GM21447 (cell line): ENCODE data around the gene RFC1.

Experiments
- ATAC-seq: cut with Tn5 transposase; IDR thresholded peaks from one replicate; pipeline ENCODE4 v1.9.1; 2021; ENCODE audit not compliant: unreplicated experiment

RFC1 gene

DNA sequence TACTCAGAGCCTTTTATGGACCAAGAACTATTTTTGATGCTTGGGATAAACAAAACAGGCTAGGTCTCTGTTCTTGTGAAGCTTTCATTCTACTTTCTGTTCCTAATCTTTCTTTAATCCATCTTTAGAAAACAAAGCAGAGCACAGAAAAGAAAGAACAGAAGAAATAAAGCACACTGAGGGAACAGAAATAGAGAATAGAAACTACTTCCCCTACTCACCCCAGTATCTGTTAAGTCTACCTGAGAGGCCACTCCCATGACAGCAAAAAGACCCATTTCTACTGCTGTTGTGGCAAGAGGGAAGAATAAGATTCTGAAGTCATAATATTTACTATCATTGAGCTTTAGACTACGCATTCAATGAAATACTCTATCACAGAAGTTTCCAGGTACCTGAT, 9.2 kb downstream of the RFC1 start:
- ATAC-seq, result peak; percentile 46

- no peak for ATAC-seq
Observed at GRCh38 chr4:39354254-39354552, 12.0 kb downstream of the RFC1 start.

GRCh38 chr4:39353478-39354253, 12.5 kb downstream of the RFC1 start:
- ATAC-seq, result peak; percentile 64

- ATAC-seq, result peak; percentile 5
Observed at GRCh38 chr4:39353149-39353477, 13.0 kb downstream of the RFC1 start.

GRCh38 chr4:39349326-39349725, 16.8 kb downstream of the RFC1 start:
- ATAC-seq, result no peak

DNA sequence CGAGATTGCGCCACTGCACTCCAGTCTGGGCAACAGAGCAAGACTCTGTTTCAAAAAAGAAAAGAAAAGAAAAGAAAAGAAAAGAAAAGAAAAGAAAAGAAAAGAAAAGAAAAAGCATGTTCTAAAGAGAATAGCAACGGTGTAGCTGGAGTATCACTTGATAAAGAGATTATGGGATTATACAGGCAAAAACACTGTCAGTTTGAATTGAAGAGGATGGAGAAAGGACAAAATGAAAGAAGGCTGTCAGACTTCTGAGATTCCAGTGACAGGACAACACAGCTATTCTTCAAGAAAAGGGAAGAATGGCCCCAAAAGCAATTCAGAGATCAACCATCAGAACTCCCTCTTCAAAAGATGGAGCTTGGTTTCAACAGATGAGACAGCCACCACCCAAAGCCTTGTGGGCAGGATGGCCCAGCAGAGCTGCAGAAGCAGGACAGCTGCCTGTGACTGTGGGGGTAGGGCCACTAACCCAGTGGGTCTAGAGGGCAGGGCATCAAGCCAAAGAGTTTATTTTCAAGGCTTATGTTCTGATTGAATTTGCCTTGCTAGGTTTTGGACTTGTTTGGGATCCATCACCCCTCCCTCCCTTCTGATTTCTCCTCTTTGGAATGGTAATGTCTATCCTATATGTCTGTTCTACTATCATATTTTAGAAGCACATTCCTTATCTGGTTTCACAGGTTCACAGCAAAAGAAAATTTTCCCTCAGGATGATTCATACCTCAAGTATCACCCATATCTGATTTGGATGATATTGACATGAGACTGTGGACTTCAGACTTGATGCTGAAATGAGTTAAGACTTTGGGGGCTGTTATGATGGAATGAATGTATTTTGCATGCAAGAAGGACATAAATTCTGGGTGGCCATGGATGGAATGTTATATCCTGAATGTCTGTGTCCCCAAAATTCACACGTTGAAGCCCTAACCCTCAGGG, 17.5 kb downstream of the RFC1 start:
- no peak for ATAC-seq

DNA sequence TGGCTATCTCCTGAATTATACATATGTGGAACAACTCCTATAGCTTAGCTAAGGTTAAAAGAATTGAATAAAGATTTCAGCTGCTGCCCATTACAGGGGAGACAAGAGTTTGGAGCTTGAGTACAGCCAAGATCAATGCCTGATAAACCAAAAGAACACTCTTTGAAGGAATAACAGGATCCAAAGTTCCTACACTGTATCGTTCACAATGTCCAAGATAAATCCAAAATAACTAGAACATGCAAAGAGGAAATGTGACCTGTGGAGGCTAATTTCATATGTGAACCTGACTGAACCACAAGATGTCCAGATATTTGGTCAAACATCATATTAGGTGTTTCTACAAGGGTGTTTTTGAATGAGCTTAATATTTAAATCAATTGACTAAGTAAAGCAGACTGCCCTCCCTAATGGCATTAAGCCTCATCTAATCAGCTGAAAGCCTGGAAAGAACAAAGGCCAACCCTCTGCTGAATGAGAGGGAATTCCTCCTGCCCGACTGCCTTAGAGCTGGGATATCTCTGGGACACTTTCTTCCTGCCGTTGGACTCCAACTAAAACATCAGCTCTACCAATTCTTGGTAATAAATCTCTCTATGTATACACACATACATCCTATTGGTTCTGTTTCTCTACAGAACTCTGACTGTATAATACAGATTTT, 19.2 kb downstream of the RFC1 start:
- ATAC-seq, result no peak

GRCh38 chr4:39342731-39343130, 23.4 kb downstream of the RFC1 start:
- no peak for ATAC-seq

DNA sequence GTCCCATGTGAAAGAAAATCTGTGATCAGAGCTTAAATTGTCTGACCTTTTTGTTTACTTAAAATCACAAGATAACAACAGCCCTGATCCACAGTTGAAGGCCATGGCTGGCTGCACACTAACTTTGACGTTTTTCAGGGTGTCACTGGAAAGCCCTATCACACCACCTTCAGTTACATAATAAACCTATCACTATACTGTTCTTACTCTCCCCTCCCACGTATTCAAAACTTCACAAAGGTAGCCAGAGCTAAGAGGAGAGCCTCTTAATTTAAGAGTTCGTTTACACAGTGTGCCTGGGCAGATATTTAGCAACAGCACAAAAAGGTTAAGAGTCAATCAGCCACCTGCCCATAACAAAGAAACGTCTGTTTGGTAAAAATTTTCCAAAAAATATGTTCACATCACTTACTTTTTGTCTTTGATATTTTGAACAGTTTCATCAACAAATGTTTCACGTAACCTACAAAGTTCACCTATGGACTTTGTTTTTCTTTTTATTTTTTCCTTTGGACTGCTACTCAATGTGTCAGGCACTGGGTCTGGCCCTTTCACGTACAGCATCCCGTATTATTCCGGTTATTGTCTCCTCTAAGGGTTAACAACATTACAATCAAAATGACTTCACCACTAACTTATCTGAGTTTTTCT, 25.0 kb downstream of the RFC1 start:
- ATAC-seq, result no peak

DNA sequence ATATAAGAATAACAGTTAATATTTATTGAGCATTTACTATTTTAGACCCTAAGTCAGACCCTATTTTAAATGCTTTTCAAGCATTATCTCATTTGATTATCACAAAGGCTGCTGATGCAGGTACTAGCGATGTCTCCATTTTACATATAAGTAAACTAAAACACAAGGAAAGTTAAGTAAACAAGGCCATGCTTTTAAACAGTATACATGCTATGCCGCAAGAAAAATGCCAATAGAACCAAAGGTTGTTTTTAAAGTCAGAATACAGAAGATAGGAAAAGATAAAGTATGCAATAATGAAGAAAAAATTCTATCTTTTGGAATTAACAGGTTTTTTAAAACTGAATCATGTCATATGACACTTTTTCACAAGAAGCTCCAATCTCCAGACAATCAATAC, 26.2 kb downstream of the RFC1 start:
- ATAC-seq, result no peak

- ATAC-seq, result no peak
Observed at GRCh38 chr4:39337841-39338240, 28.3 kb downstream of the RFC1 start.

DNA sequence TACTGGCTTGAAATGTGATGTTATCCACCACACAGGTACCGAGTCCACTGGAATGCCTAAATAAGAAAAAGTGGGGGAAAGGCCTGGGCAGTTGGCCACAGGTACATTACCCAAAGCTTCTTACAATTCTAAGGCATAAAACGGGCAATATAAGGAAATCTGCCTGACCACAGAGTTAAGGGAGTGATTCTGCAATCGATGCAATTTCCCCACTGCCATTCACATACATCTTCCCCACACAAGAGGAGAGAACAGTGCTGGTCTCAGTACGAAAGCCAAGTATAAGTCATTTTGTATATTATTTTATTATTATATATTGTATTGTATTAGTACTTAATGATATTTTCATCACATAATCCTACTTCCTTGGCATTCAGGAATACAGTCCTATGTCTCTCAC, 30.6 kb downstream of the RFC1 start:
- ATAC-seq, result no peak

DNA sequence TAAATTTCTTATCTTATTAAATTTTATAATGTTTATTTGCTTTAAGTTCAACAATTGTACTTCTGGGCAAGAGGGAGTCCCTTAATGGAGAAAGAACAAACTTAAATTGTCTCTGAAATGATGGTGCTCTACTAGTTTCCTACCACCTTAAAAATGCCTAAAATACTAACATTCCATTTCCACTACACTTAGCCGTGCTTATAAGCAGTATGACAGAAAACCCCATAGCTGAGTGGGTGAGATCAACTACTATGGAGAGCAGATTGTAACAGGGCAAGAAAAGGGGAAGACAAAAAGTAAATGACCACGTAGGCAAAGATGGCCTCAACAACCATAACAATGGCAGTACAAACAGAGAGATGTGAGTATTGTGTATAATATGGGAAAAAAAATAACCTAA, 35.0 kb downstream of the RFC1 start:
- ATAC-seq, result no peak

- no peak for ATAC-seq
Observed at GRCh38 chr4:39330353-39330752, 35.8 kb downstream of the RFC1 start.

DNA sequence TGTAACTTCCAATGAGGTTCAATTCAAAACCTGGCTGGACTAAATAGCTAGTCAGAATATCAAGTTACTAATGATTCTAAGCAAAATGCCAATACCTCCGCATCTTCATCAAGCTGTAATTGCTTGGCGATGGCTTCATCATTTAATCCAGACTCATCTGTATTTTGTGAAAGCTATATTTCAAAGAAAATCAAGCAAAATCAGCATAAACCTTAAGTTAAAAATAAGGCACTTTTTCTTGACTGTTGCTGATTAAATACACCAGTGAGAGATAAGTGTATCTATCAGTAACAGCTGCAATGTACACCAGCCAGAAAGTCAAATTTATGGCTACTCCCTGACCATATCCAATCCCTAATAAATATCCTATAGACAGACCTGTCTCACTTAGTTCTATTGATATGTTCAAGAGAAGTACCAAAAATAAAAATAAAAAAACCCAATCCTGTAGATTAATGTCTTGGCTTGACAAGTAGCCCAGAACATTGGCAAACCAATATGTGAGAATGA, 39.6 kb downstream of the RFC1 start:
- ATAC-seq, result no peak

- ATAC-seq, result no peak
Observed at GRCh38 chr4:39324897-39325613, 41.1 kb downstream of the RFC1 start.

DNA sequence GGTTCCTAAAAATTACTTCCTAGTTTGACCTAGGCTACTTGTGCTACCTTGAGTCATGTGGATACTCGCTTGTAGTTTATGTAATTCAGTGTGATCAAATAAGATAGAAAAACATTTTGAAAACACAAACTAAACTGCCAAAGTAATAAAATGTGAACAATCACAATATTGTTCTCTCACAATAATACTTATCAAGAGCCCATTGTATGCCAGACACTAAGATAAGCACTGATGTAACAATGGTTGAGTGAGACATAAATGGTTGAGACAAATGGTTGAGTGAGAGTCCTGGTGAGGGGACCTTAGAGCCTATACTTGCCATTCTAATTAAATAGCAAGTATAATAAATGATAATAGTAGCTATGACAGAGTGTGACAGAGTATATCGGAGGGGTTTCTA, 41.7 kb downstream of the RFC1 start:
- ATAC-seq, result no peak

- ATAC-seq, result no peak
Observed at GRCh38 chr4:39323821-39324220, 42.3 kb downstream of the RFC1 start.

DNA sequence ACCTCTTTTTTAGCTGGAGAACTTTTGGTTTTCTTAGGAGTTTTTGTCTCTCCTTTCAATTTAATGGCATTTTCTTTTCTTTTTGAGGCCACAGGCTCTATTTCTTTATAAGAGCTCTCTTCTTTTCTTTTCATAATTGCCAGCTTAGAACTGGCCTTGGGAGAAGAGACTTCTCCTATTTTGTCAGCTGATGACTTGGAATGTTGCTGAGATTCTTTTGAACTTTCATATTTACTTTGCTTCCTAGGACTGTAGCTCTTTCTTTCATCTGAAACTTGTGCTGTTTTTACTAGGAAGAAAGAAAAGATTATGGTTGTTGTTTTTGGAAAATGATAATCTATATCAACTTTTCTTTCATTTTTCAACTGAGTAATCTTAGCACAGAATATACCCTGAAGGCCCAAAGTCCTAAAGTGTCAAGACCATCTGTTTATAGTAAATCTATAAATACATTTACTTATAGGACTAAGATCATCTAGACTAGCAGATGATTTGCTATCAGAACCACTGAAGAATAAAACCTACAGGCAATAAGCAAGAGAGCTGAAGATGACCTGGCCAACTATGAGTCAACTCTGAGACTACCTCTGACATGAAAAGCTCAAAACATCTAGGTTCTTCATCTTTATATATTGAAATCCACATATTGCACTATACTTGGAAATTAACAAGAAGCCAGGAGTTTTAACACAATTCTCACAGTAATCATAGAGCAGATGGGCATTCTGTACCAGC, 45.6 kb downstream of the RFC1 start:
- no peak for ATAC-seq

GRCh38 chr4:39319676-39320075, 46.5 kb downstream of the RFC1 start:
- ATAC-seq, result no peak
